Stimulated activated CD4-positive, alpha-beta T cell treated with anti-CD3 and anti-CD28 coated beads, Interleukin-12 subunit alpha, Interleukin-12 subunit beta, amount 100 ng/mL, for 4 hours (primary cell): ENCODE results near the gene CCDC192.

Experiments
- DNase-seq: peaks from one replicate; pipeline ENCODE4 v3.0.0-alpha.2; 2020

CCDC192 gene

GRCh38 chr5:127851964-127852363, 148.8 kb downstream of the CCDC192 start:
- DNase-seq = no peak

GRCh38 chr5:127854520-127854919, 151.3 kb downstream of the CCDC192 start:
- DNase-seq = no peak

- no peak for DNase-seq
These were observed 153.1 kb downstream of the CCDC192 start for GRCh38 chr5:127856292-127856691.

GRCh38 chr5:127858116-127858784, 155.1 kb downstream of the CCDC192 start:
- no peak for DNase-seq

GRCh38 chr5:127860291-127860690, 157.1 kb downstream of the CCDC192 start:
- no peak for DNase-seq

GRCh38 chr5:127863161-127863560, 160.0 kb downstream of the CCDC192 start:
- DNase-seq = no peak

- DNase-seq = no peak
These were observed 160.6 kb downstream of the CCDC192 start for GRCh38 chr5:127863610-127864395.

GRCh38 chr5:127864511-127864910, 161.3 kb downstream of the CCDC192 start:
- no peak for DNase-seq

GRCh38 chr5:127865273-127865672, 162.1 kb downstream of the CCDC192 start:
- no peak for DNase-seq

GRCh38 chr5:127867022-127867783, 164.0 kb downstream of the CCDC192 start:
- DNase-seq = no peak

- no peak for DNase-seq
These were observed 167.7 kb downstream of the CCDC192 start for GRCh38 chr5:127870914-127871313.

GRCh38 chr5:127871503-127872153, 168.4 kb downstream of the CCDC192 start:
- DNase-seq = no peak

- no peak for DNase-seq
These were observed 169.3 kb downstream of the CCDC192 start for GRCh38 chr5:127872494-127872893.

GRCh38 chr5:127875235-127876021, 172.2 kb downstream of the CCDC192 start:
- DNase-seq = no peak

GRCh38 chr5:127876384-127876783, 173.2 kb downstream of the CCDC192 start:
- DNase-seq = no peak

- DNase-seq = no peak
These were observed 175.1 kb downstream of the CCDC192 start for GRCh38 chr5:127878174-127878750.

- no peak for DNase-seq
These were observed 181.2 kb downstream of the CCDC192 start for GRCh38 chr5:127884416-127884815.

- DNase-seq = no peak
These were observed 182.0 kb downstream of the CCDC192 start for GRCh38 chr5:127885176-127885575.

GRCh38 chr5:127886081-127886480, 182.9 kb downstream of the CCDC192 start:
- no peak for DNase-seq

GRCh38 chr5:127887282-127887681, 184.1 kb downstream of the CCDC192 start:
- no peak for DNase-seq

GRCh38 chr5:127891942-127892341, 188.8 kb downstream of the CCDC192 start:
- no peak for DNase-seq
